GM12878 (cell line): ENCODE data around the gene CAMTA2. TPM values are rescaled to one million over a fixed set of nuclear protein-coding genes. Genes with fewer than 3 reads are reported as not detected.

Experiments
- EP300 ChIP-seq, 2 experiments: fragments of 150-350 bp in 1 of 2; IDR thresholded peaks; 2 replicates each; pipeline ENCODE4 v1.6.1; 2011 to 2012; ENCODE audit warnings: low read depth in 2 of 2, low read length in 2 of 2, borderline replicate concordance in 1 of 2, improper control_type of control experiment in 1 of 2, inconsistent platforms in 1 of 2; ENCODE audit not compliant: control insufficient read depth in 1 of 2
- ETV6 ChIP-seq, 2 experiments: fragments of 450-650 bp in 1 of 2; IDR thresholded peaks in 1 of 2; conservative IDR thresholded peaks in 1 of 2; 2 replicates each; pipeline ENCODE4 v1.6.1; 2014; ENCODE audit warnings: antibody characterized with exemption in 1 of 2, borderline replicate concordance in 1 of 2, low read depth in 1 of 2, mild to moderate bottlenecking in 1 of 2, moderate library complexity in 1 of 2
- POLR2A ChIP-seq: IDR thresholded peaks from 2 replicates; pipeline ENCODE4 v1.6.1; 2011; ENCODE audit warnings: low read depth, mild to moderate bottlenecking, low read length
- SRF ChIP-seq, 2 experiments: IDR thresholded peaks; 2 replicates each; pipeline ENCODE4 v1.6.1; 2011; ENCODE audit warnings: low read depth in 2 of 2, low read length in 2 of 2, mild to moderate bottlenecking in 1 of 2, moderate library complexity in 1 of 2
- ZNF622 ChIP-seq: fragments of 450-650 bp; IDR thresholded peaks from 2 replicates; pipeline ENCODE4 v1.6.1; 2017; ENCODE audit warnings: mild to moderate bottlenecking, inconsistent platforms
- polyA plus RNA-seq, 11 experiments: library from polyadenylated mRNA; depleted of rRNA in 4 of 11; unstranded in 6 of 11; stranded (reverse) in 5 of 11; fragments of >200 nt; fragmentation: Nextera tagmentation in 4 of 11; fragmentation: Illumina TruSeq in 1 of 11; extraction: Ambion mirVana in 4 of 11; extraction: Trizol in 1 of 11; gene quantifications; 1 replicate in 1 of 11; 2 replicates in 10 of 11; pipeline versions ENCODE4 v1.2.1 to v1.2.3, GENCODE V29; 2011 to 2016; ENCODE audit warnings: inconsistent platforms in 2 of 11, missing spikeins in 2 of 11, low read depth in 1 of 11
- total RNA-seq, 4 experiments: library from RNA; depleted of rRNA in 3 of 4; stranded (reverse); fragments of >200 nt in 3 of 4; fragmentation: Illumina TruSeq in 1 of 4; extraction: Trizol in 1 of 4; gene quantifications; 2 replicates each; pipeline versions ENCODE4 v1.2.1 to v1.2.3, GENCODE V29; 2013 to 2021
- TF ChIP-seq, protein P1 (sequence below): IDR thresholded peaks from 2 replicates; pipeline ENCODE4 v1.6.1; 2012; ENCODE audit warnings: improper control_type of control experiment, low read depth, low read length; ENCODE audit not compliant: insufficient replicate concordance

CAMTA2 gene
- total and polyA plus RNA-seq, 10 of the 15 experiments (the other 5 are each of a cell fraction or from before 2014, with no cell fraction given): 0.42 to 29.3 (median 11.2) TPM

DNA sequence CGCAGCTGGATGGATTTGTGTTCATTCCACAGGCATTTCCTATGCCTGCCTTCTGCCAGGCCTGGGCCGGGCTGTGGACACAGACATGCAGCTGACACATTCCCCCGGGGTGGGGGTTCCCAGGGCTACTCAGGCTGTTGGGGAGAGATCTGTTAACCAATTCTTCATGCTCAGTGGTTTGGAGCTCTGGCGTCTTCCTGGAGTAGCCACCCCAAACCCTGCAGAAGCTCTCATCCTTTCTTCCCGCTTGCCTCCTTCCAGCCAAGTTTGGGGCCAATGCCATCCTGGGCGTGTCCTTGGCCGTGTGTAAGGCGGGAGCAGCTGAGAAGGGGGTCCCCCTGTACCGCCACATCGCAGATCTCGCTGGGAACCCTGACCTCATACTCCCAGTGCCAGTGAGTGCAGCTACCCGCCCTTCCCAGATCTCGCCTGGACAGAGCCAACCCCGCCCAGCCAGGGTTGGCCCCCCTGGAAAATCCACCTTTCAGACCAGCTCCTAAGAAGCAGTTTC lies 34.0 kb downstream of the CAMTA2 start (continued):
- TF ChIP-seq, protein P1, sequence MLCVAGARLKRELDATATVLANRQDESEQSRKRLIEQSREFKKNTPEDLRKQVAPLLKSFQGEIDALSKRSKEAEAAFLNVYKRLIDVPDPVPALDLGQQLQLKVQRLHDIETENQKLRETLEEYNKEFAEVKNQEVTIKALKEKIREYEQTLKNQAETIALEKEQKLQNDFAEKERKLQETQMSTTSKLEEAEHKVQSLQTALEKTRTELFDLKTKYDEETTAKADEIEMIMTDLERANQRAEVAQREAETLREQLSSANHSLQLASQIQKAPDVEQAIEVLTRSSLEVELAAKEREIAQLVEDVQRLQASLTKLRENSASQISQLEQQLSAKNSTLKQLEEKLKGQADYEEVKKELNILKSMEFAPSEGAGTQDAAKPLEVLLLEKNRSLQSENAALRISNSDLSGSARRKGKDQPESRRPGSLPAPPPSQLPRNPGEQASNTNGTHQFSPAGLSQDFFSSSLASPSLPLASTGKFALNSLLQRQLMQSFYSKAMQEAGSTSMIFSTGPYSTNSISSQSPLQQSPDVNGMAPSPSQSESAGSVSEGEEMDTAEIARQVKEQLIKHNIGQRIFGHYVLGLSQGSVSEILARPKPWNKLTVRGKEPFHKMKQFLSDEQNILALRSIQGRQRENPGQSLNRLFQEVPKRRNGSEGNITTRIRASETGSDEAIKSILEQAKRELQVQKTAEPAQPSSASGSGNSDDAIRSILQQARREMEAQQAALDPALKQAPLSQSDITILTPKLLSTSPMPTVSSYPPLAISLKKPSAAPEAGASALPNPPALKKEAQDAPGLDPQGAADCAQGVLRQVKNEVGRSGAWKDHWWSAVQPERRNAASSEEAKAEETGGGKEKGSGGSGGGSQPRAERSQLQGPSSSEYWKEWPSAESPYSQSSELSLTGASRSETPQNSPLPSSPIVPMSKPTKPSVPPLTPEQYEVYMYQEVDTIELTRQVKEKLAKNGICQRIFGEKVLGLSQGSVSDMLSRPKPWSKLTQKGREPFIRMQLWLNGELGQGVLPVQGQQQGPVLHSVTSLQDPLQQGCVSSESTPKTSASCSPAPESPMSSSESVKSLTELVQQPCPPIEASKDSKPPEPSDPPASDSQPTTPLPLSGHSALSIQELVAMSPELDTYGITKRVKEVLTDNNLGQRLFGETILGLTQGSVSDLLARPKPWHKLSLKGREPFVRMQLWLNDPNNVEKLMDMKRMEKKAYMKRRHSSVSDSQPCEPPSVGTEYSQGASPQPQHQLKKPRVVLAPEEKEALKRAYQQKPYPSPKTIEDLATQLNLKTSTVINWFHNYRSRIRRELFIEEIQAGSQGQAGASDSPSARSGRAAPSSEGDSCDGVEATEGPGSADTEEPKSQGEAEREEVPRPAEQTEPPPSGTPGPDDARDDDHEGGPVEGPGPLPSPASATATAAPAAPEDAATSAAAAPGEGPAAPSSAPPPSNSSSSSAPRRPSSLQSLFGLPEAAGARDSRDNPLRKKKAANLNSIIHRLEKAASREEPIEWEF: no peak
- TF ChIP-seq ZNF622 (no peak), SRF (IDR thresholded peaks at IDR 0.05; ENCODE audit: low read depth in 2 of 2, low read length in 2 of 2) (no peak), EP300 (IDR thresholded peaks at IDR 0.05; ENCODE audit: borderline replicate concordance in 1 of 2, control insufficient read depth in 1 of 2, low read depth in 2 of 2, low read length in 2 of 2) (no peak), ETV6 (conservative IDR thresholded peaks at IDR 0.05 in 1 of 2, IDR thresholded peaks at IDR 0.05 in 1 of 2; ENCODE audit: borderline replicate concordance in 1 of 2, low read depth in 1 of 2) (no peak), POLR2A (no peak)
